GDM1 (cell line): ENCODE data around the gene PTRH1.
"Not testable (repeated sequence)": the region's sequence is repeated elsewhere in the genome, so short reads cannot be mapped to it uniquely, and the experiment has no call there.

ENCODE experiments used
- DNase-seq: peaks from one replicate; lab custom pipeline; 2025; lab: John Stamatoyannopoulos, UW

The PTRH1 gene

GRCh38 chr9:127715470-127716337 lies at the start of gene PTRH1, which contains the start of gene TTC16:
PTRH1 (minus strand) TSS chr9:127715663; CDS start chr9:127715639, 24 bp downstream.
TTC16 (plus strand) TSS chr9:127716079; CDS start chr9:127716146, 67 bp downstream.
- peak; percentile 88 for DNase-seq

- DNase-seq: peak; percentile 20
Measured at GRCh38 chr9:127763918-127764384, 48.5 kb upstream of the PTRH1 start.

GRCh38 chr9:127762111-127762676 lies 46.7 kb upstream of the PTRH1 start:
- no peak for DNase-seq

GRCh38 chr9:127761491-127761956 lies 46.1 kb upstream of the PTRH1 start:
- no peak for DNase-seq

- no peak for DNase-seq
Measured at GRCh38 chr9:127761061-127761460, 45.6 kb upstream of the PTRH1 start.

- no peak for DNase-seq
Measured at GRCh38 chr9:127758843-127759242, 43.4 kb upstream of the PTRH1 start.

- DNase-seq: not testable (repeated sequence)
Measured at GRCh38 chr9:127756776-127757175, 41.3 kb upstream of the PTRH1 start.

- no peak for DNase-seq
Measured at GRCh38 chr9:127756233-127756632, 40.8 kb upstream of the PTRH1 start.

- no peak for DNase-seq
Measured at GRCh38 chr9:127755061-127756060, 39.9 kb upstream of the PTRH1 start.

GRCh38 chr9:127754099-127755060 lies 38.9 kb upstream of the PTRH1 start:
- DNase-seq: no peak

- no peak for DNase-seq
Measured at GRCh38 chr9:127753622-127754021, 38.2 kb upstream of the PTRH1 start.

- no peak for DNase-seq
Measured at GRCh38 chr9:127753148-127753547, 37.7 kb upstream of the PTRH1 start.

- DNase-seq: no peak
Measured at GRCh38 chr9:127751269-127752054, 36.0 kb upstream of the PTRH1 start.

GRCh38 chr9:127749090-127749787 lies 33.8 kb upstream of the PTRH1 start:
- no peak for DNase-seq

- DNase-seq: no peak
Measured at GRCh38 chr9:127746959-127747569, 31.6 kb upstream of the PTRH1 start.

- DNase-seq: no peak
Measured at GRCh38 chr9:127744398-127745110, 29.1 kb upstream of the PTRH1 start.

GRCh38 chr9:127742435-127743088 lies 27.1 kb upstream of the PTRH1 start:
- no peak for DNase-seq
